A673 (cell line): ENCODE measurements around the gene PER2.

Source experiments
- CTCF ChIP-seq: fragments of 300-800, 200-600 bp; sonication (generic); conservative IDR thresholded peaks from 2 replicates; pipeline ENCODE4 v1.5.1; 2017; ENCODE audit warnings: low read depth, mild to moderate bottlenecking, antibody characterized with exemption, low read length, moderate library complexity, mixed read lengths
- EZH2 ChIP-seq: fragments of 200-600 bp; sonication (generic); IDR thresholded peaks from 2 replicates; pipeline ENCODE4 v1.6.1; 2017; ENCODE audit warnings: borderline replicate concordance, low read depth, mild to moderate bottlenecking, mixed read lengths, antibody characterized with exemption, low read length; ENCODE audit not compliant: poor library complexity, severe bottlenecking

- TF ChIP-seq CTCF, result no peak
- no peak for TF ChIP-seq EZH2
Observed at GRCh38 chr2:238251331-238251730, 37.1 kb downstream of the PER2 start.
